ENCODE data around the gene NPEPL1. TPM values are rescaled to one million over a fixed set of nuclear protein-coding genes. Genes with fewer than 3 reads are reported as not detected.
"Not testable (repeated sequence)": the region's sequence is repeated elsewhere in the genome, so short reads cannot be mapped to it uniquely, and the experiment has no call there.

Gene NPEPL1
- polyA plus RNA-seq, 2 of the 4 experiments (the other 2 are of a cell fraction), result 8.6 to 34.6 TPM

GRCh38 chr20:58692579-58693225 lies at the start of gene NPEPL1 (continued):
- no peak for TF ChIP-seq MYC (IDR thresholded peaks at IDR 0.05; ENCODE audit: borderline replicate concordance, low read length)
- TF ChIP-seq, protein P1, sequence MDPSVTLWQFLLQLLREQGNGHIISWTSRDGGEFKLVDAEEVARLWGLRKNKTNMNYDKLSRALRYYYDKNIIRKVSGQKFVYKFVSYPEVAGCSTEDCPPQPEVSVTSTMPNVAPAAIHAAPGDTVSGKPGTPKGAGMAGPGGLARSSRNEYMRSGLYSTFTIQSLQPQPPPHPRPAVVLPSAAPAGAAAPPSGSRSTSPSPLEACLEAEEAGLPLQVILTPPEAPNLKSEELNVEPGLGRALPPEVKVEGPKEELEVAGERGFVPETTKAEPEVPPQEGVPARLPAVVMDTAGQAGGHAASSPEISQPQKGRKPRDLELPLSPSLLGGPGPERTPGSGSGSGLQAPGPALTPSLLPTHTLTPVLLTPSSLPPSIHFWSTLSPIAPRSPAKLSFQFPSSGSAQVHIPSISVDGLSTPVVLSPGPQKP (IDR thresholded peaks at IDR 0.05; ENCODE audit: low read depth, low read length), result no peak
- no peak for TF ChIP-seq TP53 (CRISPR knock-in tag; IDR thresholded peaks at IDR 0.05)
- TF ChIP-seq RAD21 (conservative IDR thresholded peaks at IDR 0.05 in 1 of 2, IDR thresholded peaks at IDR 0.05 in 1 of 2), result no peak
- no peak for TF ChIP-seq KDM1A (IDR thresholded peaks at IDR 0.05; ENCODE audit: low read depth)
- TF ChIP-seq ESRRA (IDR thresholded peaks at IDR 0.05; ENCODE audit: borderline replicate concordance, low read length), result no peak
- no peak for TF ChIP-seq EHMT2 (IDR thresholded peaks at IDR 0.05; ENCODE audit: low read depth)
- TF ChIP-seq RARB (CRISPR knock-in tag; IDR thresholded peaks at IDR 0.05), result no peak
- no peak for TF ChIP-seq REST (IDR thresholded peaks at IDR 0.05)
- no peak for TF ChIP-seq MAX (IDR thresholded peaks at IDR 0.05)
- peak; percentile 43 for TF ChIP-seq CHD2 (IDR thresholded peaks at IDR 0.05; ENCODE audit: low read length, partially characterized antibody)
- no peak for TF ChIP-seq CHD4 (IDR thresholded peaks at IDR 0.05; ENCODE audit: borderline replicate concordance)
- TF ChIP-seq JUN (IDR thresholded peaks at IDR 0.05), result peak in 1 of 2 experiments; percentile 42; a peak in 3 of 5 replicates
- TF ChIP-seq, protein P2, sequence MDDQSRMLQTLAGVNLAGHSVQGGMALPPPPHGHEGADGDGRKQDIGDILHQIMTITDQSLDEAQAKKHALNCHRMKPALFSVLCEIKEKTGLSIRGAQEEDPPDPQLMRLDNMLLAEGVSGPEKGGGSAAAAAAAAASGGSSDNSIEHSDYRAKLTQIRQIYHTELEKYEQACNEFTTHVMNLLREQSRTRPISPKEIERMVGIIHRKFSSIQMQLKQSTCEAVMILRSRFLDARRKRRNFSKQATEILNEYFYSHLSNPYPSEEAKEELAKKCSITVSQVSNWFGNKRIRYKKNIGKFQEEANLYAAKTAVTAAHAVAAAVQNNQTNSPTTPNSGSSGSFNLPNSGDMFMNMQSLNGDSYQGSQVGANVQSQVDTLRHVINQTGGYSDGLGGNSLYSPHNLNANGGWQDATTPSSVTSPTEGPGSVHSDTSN (IDR thresholded peaks at IDR 0.05), result no peak
- no peak for TF ChIP-seq FOSB (CRISPR knock-in tag; IDR thresholded peaks at IDR 0.05)
- no peak for TF ChIP-seq EHF (CRISPR knock-in tag; IDR thresholded peaks at IDR 0.05)
- no peak for TF ChIP-seq EP300 (IDR thresholded peaks at IDR 0.05)
- TF ChIP-seq HDAC2 (IDR thresholded peaks at IDR 0.05), result no peak
- TF ChIP-seq CEBPB (IDR thresholded peaks at IDR 0.05), result no peak
- TF ChIP-seq USF2 (IDR thresholded peaks at IDR 0.05), result no peak
- TF ChIP-seq KDM5A (IDR thresholded peaks at IDR 0.05), result no peak

GRCh38 chr20:58642896-58643295 lies 49.7 kb upstream of the NPEPL1 start:
- H3K9me3 ChIP-seq; DNase-seq (ENCODE audit: low read depth in 1 of 2, low spot score in 1 of 2); ATAC-seq; H3K4me2 ChIP-seq; H3K27ac ChIP-seq; FAIRE-seq; H3K4me3 ChIP-seq; POLR2A ChIA-PET; H3K4me1 ChIP-seq: not testable (repeated sequence)
- CTCF ChIA-PET, result interaction anchor here (0.7 to 2.5 kb wide), 4 partner anchors 8 to 1015 kb away, joined by 3 to 15 read pairs (median 3); partner anchors contain the start of gene STX16
- WGBS (ENCODE audit: missing lambda C conversion rate), result 66% methylated on average over 9 of the region's 9 CpGs

Data from A549 (cell line).